Measurements from ENCODE around the gene KSR1. TPM values are rescaled to one million over a fixed set of nuclear protein-coding genes. Genes with fewer than 3 reads are reported as not detected.

Gene KSR1
- total and polyA plus RNA-seq, 2 of the 8 experiments (the other 6 are each of a cell fraction or from before 2014, with no cell fraction given) = 14.1 to 34.7 TPM

- Histone ChIP-seq H3K4me1 (replicated peaks in 1 of 4; ENCODE audit: control insufficient read depth in 3 of 4, insufficient read depth in 4 of 4, low read length in 3 of 4) (peaks cover 0 to 12% (median 4%) of the 10 kb centered on the region in 4 experiments; a peak in 6 of 7 replicates), H2BK15ac (ENCODE audit: low read length) (no peak overlapping the region), H2AFZ (ENCODE audit: low read length) (no peak overlapping the region), H4K20me1 (replicated peaks in 1 of 2; ENCODE audit: control insufficient read depth in 1 of 2, insufficient read depth in 2 of 2, low read length in 2 of 2) (peaks cover 3 to 5% of the 10 kb centered on the region in 2 experiments), H3K4me2 (ENCODE audit: insufficient read depth in 1 of 2, low read depth in 2 of 2, low read length in 2 of 2) (no peak overlapping the region), H3K27ac (ENCODE audit: low read depth, low read length) (no peak overlapping the region), H3K23ac (ENCODE audit: insufficient read length) (no peak overlapping the region), H2BK5ac (ENCODE audit: low read depth, low read length) (no peak overlapping the region), H2BK12ac (ENCODE audit: low read depth, low read length) (no peak overlapping the region; the same call in 1 of the 2 replicates), H3K79me2 (ENCODE audit: control insufficient read depth in 1 of 2, insufficient read depth in 2 of 2, low read length in 2 of 2) (peaks cover 0 to 81% of the 10 kb centered on the region in 2 experiments; a peak in 2 of 4 replicates), H4K91ac (replicated peaks; ENCODE audit: insufficient read length, low read length) (no peak overlapping the region), H2BK120ac (replicated peaks; ENCODE audit: low read depth, low read length) (no peak overlapping the region), H3K9ac (replicated peaks in 1 of 4; ENCODE audit: extremely low read depth in 1 of 4, low read depth in 3 of 4, low read length in 3 of 4) (no peak overlapping the region), H3K4me3 (ENCODE audit: extremely low read depth in 1 of 4, insufficient read depth in 2 of 4, low read depth in 3 of 4, low read length in 4 of 4) (no peak overlapping the region), H3K23me2 (ENCODE audit: low read depth, low read length) (no peaks in the 10 kb centered on the region), H2AK5ac (ENCODE audit: low read depth, low read length) (no peak overlapping the region), H3K18ac (ENCODE audit: extremely low read depth, low read length) (no peak overlapping the region), H3K79me1 (ENCODE audit: low read depth, low read length) (peaks cover 20% of the 10 kb centered on the region), H3K56ac (replicated peaks; ENCODE audit: insufficient read length, low read depth, low read length) (no peak overlapping the region), H2BK20ac (ENCODE audit: low read length) (no peak overlapping the region), H3K9me3 (ENCODE audit: insufficient read depth in 2 of 2, low read depth in 1 of 2, low read length in 1 of 2) (no peaks in the 10 kb centered on the region), H3K4ac (replicated peaks; ENCODE audit: insufficient read length, low read depth, low read length) (no peak overlapping the region), H3K27me3 (replicated peaks in 1 of 4; ENCODE audit: control insufficient read depth in 3 of 4, extremely low read depth in 1 of 4, insufficient read depth in 3 of 4, low read length in 3 of 4) (no peaks in the 10 kb centered on the region), H3K14ac (ENCODE audit: insufficient read length) (no peak overlapping the region), H4K8ac (ENCODE audit: extremely low read depth, insufficient read depth, low read length) (no peak overlapping the region), H3K36me3 (ENCODE audit: control insufficient read depth in 2 of 4, insufficient read depth in 4 of 4, low read length in 3 of 4) (no peaks in the 10 kb centered on the region), H4K5ac (ENCODE audit: insufficient read length, low read depth, low read length) (no peak overlapping the region)
- FAIRE-seq (no peak), DNase-seq (ENCODE audit: low read depth in 1 of 2, low spot score in 2 of 2) (no peak)
- WGBS, 2 experiments (ENCODE audit: extremely low coverage in 1 of 2, insufficient coverage in 1 of 2, insufficient read length in 1 of 2, insufficient replicate concordance in 2 of 2, low coverage in 1 of 2, low lambda C conversion rate in 2 of 2, missing lambda C conversion rate in 1 of 2) = 94% methylated on average over 7 of the region's 7 CpGs; no CpG with 5 or more reads in 1 of the 2 experiments
- ChIA-PET POLR2A (ENCODE audit: partially characterized antibody) (interaction anchor here (0.7 kb wide), 1 partner anchor 359 kb away, joined by 3 read pairs; no protein-coding TSS in a partner anchor), CTCF (ENCODE audit: partially characterized antibody) (interaction anchor here (0.6 to 5.8 kb wide), 13 partner anchors 10 to 187 kb away, joined by 3 to 52 read pairs (median 5); no protein-coding TSS in a partner anchor)
- TF ChIP-seq POLR2AphosphoS5 (IDR thresholded peaks at IDR 0.05; ENCODE audit: low read depth, low read length) (no peak), TEAD4 (IDR thresholded peaks at IDR 0.05; ENCODE audit: low read depth, low read length) (no peak), TAF1 (IDR thresholded peaks at IDR 0.05; ENCODE audit: low read depth, low read length) (no peak), EZH2 (IDR thresholded peaks at IDR 0.05; ENCODE audit: low read depth, low read length, severe bottlenecking) (no peak), SUZ12 (IDR thresholded peaks at IDR 0.05; ENCODE audit: low read length) (no peak), TAF7 (optimal IDR thresholded peaks at IDR 0.05; ENCODE audit: borderline replicate concordance, low read depth, low read length) (no peak), GTF2F1 (IDR thresholded peaks at IDR 0.05; ENCODE audit: borderline replicate concordance, low read depth, low read length) (no peak), TCF12 (IDR thresholded peaks at IDR 0.05; ENCODE audit: low read depth, low read length) (no peak), CTBP2 (IDR thresholded peaks at IDR 0.05; ENCODE audit: borderline replicate concordance, insufficient read depth, insufficient read length, low read length) (no peak), KDM5A (IDR thresholded peaks at IDR 0.05; ENCODE audit: low read length) (no peak), EP300 (IDR thresholded peaks at IDR 0.05; ENCODE audit: borderline replicate concordance in 1 of 2, low read depth in 2 of 2, low read length in 2 of 2) (no peak)
Measured at GRCh38 chr17:27535975-27536374, 79.7 kb downstream of the KSR1 start.

All from H1 (cell line).